GM18951 (cell line): Measurements from ENCODE around the gene TMEM63C.

Source experiments
- POLR2A ChIP-seq: IDR thresholded peaks from 4 replicates; pipeline ENCODE4 v1.6.1; 2011; ENCODE audit warnings: mild to moderate bottlenecking; ENCODE audit not compliant: insufficient read length, insufficient read depth; ENCODE audit errors: extremely low read depth
- in situ Hi-C: fragments of 300-500 bp; cut with MboI; formaldehyde crosslinking; loops from one replicate; pipeline ENCODE4 v1.12.0; 2022; ENCODE audit warnings: low sequenced_read_pairs, mixed read lengths, inconsistent platforms; ENCODE audit not compliant: unreplicated experiment

The TMEM63C gene

GRCh38 chr14:77284466-77284865 lies 102.9 kb downstream of the TMEM63C start:
- in situ Hi-C loops, result no loop called here
- TF ChIP-seq POLR2A, result no peak

- TF ChIP-seq POLR2A, result no peak
- in situ Hi-C loops, result no loop called here
Measured at GRCh38 chr14:77286576-77286975, 105.0 kb downstream of the TMEM63C start.

- TF ChIP-seq POLR2A, result no peak
- in situ Hi-C loops, result no loop called here
Measured at GRCh38 chr14:77290705-77291104, 109.1 kb downstream of the TMEM63C start.

GRCh38 chr14:77296155-77296554 lies 114.6 kb downstream of the TMEM63C start:
- in situ Hi-C loops, result loop anchor here (5.0 kb wide), 1 partner anchor 251 kb away; no protein-coding TSS in a partner anchor
- TF ChIP-seq POLR2A, result no peak

GRCh38 chr14:77296906-77297305 lies 115.3 kb downstream of the TMEM63C start:
- in situ Hi-C loops, result loop anchor here (5.0 kb wide), 1 partner anchor 250 kb away; no protein-coding TSS in a partner anchor
- TF ChIP-seq POLR2A, result no peak

- no peak for TF ChIP-seq POLR2A
- in situ Hi-C loops, result loop anchor here (5.0 kb wide), 1 partner anchor 248 kb away; no protein-coding TSS in a partner anchor
Measured at GRCh38 chr14:77299771-77300170, 118.2 kb downstream of the TMEM63C start.

- TF ChIP-seq POLR2A, result no peak
- in situ Hi-C loops, result no loop called here
Measured at GRCh38 chr14:77301103-77301502, 119.5 kb downstream of the TMEM63C start.

- in situ Hi-C loops, result no loop called here
- no peak for TF ChIP-seq POLR2A
Measured at GRCh38 chr14:77302926-77303325, 121.3 kb downstream of the TMEM63C start.

- TF ChIP-seq POLR2A, result no peak
- in situ Hi-C loops, result no loop called here
Measured at GRCh38 chr14:77303417-77304156, 122.0 kb downstream of the TMEM63C start.

- TF ChIP-seq POLR2A, result no peak
- in situ Hi-C loops, result no loop called here
Measured at GRCh38 chr14:77305696-77306095, 124.1 kb downstream of the TMEM63C start.

- in situ Hi-C loops, result no loop called here
Measured at GRCh38 chr14:77306416-77306815, 124.8 kb downstream of the TMEM63C start.

GRCh38 chr14:77306851-77307496 lies 125.4 kb downstream of the TMEM63C start:
- in situ Hi-C loops, result no loop called here
- TF ChIP-seq POLR2A, result no peak

More at GRCh38 chr14:77306416-77306815, 124.8 kb downstream of the TMEM63C start:
- TF ChIP-seq POLR2A, result no peak
